T-helper 1 cell (primary cell): ENCODE data around the gene RSRC1.
"Not testable (repeated sequence)": the region's sequence is repeated elsewhere in the genome, so short reads cannot be mapped to it uniquely, and the experiment has no call there.

Experiments used
- DNase-seq, 5 donors: peaks; one replicate each; pipeline ENCODE4 v3.0.0-alpha.2; 2012 to 2020

Gene RSRC1

GRCh38 chr3:158479051-158479450 lies 369.2 kb downstream of the RSRC1 start:
- no peak for DNase-seq

- no peak for DNase-seq
Measured at GRCh38 chr3:158483701-158484235, 373.9 kb downstream of the RSRC1 start.

DNA sequence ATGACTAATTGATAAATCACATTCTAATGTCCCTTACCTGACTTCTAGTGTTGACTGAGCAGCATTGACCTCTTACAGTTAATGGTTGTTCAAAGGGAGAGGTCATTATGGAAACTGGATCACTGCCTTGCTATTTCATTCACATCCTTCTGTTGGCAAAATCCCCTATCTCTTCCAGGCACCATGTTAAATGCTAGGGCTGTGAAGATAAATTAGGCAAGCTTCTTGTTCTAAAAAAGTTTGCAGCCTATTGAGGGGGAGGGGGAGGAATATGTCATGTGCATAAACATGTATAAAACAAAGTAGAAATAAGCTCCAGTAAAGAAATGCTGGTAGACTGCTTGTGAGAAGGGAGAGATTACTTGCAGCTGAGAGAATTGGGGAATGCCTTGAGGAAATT lies 376.3 kb downstream of the RSRC1 start:
- no peak for DNase-seq

- no peak for DNase-seq
Measured at GRCh38 chr3:158488670-158489069, 378.8 kb downstream of the RSRC1 start.

DNA sequence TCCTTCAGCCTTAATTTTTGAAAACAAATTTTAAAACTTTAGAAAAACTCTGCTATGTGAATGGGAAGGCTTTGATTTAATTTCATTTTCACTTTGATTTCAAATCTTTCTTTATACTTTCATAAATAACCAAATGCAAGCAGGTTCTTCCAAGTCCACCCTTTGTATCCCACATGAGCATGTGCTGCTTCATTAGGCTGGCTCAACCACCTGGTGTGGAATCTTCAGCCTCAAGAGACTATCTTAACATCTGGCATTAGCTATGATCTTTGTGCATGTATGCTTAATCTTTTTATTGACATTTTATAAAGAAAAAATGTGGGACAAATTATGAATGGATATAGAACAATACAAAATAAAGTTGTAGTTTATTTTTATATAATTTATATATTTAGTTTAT lies 379.3 kb downstream of the RSRC1 start:
- no peak for DNase-seq

- DNase-seq, result no peak
Measured at GRCh38 chr3:158491968-158492367, 382.1 kb downstream of the RSRC1 start.

DNA sequence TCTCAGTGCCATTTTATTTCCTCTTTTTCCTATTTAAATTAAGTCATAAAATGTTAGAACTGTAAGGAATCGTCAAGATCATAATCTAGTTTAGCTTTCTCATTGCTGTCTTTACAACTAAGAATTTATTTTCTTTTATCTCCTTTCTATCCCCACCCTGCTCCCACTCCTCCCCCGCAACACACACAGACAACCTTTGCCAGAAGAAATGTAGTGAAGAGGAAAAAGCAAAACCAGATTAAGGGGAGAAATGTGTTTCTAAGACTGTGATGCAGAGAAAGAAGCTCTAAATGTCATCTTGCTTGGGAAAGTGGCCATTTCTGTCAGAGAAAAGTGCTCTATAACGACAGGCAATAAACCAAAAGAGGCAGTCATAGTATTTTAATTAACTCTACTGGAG lies 382.8 kb downstream of the RSRC1 start:
- no peak for DNase-seq

- DNase-seq, result no peak
Measured at GRCh38 chr3:158493931-158494330, 384.0 kb downstream of the RSRC1 start.

DNA sequence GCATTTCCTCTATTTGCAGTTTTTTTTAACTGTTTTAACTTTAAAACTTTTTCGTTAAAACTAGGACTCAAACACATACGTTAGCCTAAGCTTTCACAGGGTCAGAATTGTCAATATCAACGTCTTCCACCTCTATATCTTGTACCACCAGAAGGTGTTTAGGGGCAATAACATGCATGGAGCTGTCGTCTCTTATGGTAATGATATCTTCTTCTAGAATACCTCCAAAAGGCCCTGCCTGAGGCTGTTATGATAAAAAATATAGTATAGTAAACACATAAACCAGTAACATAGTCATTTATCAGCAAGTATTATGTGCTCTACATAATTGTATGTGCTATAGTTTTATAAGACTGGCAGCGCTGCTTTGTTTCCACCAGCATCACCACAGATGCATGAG lies 384.8 kb downstream of the RSRC1 start:
- DNase-seq, result no peak

DNA sequence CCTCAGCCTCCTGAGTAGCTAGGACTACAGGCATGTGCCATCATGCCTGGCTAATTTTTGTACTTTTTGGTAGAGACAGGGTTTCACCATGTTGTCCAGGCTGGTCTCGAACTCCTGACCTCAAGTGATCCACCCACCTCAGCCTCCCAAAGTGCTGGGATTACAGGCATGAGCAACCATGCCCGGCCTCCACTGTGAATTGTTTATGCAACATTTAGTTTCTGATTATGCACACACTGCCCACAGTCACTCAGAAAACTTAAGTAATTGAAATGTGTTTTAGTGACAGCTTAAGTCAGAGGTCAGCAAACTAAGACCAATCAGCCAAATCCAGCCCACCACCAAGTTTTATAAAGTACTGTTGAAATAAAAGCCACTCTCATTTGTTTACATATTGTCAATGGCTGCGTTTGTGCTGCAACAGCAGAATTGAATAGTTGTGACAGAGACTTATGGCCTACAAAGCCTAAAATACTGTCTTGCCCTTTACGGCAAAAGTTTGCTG lies 385.6 kb downstream of the RSRC1 start:
- not testable (repeated sequence) for DNase-seq

- DNase-seq, result no peak
Measured at GRCh38 chr3:158505117-158505516, 395.2 kb downstream of the RSRC1 start.

GRCh38 chr3:158506456-158506855 lies 396.6 kb downstream of the RSRC1 start:
- no peak for DNase-seq

DNA sequence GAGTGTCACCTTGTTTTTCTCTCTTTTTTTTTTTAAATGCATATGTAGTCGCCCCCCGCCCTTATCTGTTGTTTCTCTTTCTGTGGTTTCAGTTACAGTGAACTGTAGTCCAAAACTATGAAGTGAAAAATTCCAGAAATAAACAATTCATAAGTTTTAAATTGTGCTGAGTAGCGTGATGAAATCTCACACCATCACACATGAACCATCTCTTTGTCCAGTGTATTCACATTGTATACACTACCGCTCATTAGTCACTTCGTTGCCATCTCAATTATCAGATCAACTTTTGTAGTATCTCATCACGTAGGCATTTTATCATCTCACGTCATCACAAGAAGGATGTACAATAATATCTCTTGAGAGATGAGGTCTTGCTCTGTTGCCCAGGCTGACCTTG lies 398.6 kb downstream of the RSRC1 start:
- DNase-seq, result no peak

DNA sequence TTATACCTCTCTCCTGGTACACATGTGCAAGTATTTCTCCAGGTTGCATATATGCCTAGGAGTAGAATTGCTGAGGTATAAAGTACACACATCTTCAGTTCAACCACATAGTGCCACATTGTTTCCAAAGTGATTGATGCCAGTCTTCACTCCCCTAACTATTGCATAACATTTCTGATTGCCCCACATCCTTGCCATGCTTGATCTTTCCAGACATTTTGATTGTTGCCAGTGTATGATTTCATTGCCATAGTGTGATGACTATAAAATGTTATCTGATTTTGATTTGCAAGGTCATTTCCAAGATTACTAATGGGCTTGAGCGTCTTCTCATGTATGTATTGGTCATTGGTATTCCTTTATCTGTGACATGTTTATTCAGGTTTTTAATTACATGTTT lies 400.0 kb downstream of the RSRC1 start:
- no peak for DNase-seq

GRCh38 chr3:158516729-158517128 lies 406.8 kb downstream of the RSRC1 start:
- DNase-seq, result not testable (repeated sequence)

DNA sequence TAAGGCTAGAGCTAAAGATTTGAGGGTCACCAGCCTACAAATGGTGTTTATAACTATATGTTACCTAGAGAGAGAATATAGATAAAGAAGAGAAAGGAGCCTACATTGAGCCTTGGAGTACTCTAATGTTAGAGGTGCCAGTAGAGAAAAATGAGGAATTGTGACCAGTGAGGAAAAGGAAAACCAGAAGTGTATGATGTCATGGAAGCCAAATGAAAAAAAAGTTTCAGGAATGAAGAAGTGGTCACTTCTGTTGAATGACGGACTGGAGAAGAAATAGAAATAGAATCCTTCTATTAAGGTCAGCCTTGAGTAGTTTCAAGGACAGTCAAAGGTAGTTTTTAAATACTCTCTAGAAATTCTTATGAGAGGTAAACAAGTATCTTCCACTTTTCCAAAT lies 409.9 kb downstream of the RSRC1 start:
- no peak for DNase-seq

GRCh38 chr3:158520433-158520832 lies 410.5 kb downstream of the RSRC1 start:
- DNase-seq, result no peak

- DNase-seq, result no peak
Measured at GRCh38 chr3:158522221-158523136, 412.6 kb downstream of the RSRC1 start.

- DNase-seq, result no peak
Measured at GRCh38 chr3:158528076-158528674, 418.3 kb downstream of the RSRC1 start.

DNA sequence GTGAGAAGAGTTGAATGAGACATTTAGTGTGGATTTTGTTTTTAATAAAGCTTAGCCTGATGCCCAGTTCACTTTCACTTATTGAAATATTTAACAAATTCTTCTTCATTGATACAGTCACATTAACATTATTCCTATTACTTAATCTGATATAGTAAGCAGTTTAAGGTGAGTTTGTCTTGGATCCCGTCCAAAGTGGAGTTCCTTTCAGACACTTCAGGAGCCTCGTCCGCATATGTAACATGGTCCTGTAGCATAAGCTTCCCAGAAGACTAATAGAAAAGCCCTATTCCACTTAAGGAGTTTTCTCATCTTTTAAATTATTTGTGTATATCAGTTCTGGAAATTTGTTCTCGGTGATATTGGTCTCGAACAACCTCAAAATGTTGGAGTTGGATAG lies 421.4 kb downstream of the RSRC1 start:
- no peak for DNase-seq

DNA sequence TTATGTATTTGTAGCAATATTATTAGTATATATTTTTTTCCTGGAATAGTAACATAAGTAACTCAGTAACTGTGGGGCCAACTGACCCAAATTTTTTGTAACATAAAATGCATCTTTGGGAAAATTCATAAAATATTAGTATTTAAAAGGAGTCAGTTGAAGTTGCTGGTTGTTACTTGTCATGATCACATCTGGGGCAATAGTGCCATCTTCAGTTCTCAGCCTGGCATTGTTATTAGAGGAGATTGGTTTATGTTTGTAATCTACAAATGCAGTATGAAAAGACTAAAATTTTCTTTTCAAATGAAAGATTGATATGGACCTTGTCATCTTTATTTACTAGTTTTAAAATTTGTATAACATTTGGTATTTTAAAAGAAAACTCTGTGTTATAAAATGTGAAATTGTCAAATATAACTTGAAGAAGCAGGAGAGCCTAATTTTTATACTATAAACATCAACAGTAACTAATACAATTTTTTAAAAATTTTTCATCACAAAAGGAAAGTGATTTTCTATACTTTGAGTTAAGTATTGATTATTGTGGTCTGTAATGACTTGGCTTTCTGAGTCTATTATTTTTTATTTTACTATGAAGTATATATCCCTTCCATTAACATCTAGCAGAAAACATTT lies 422.3 kb downstream of the RSRC1 start:
- no peak for DNase-seq

DNA sequence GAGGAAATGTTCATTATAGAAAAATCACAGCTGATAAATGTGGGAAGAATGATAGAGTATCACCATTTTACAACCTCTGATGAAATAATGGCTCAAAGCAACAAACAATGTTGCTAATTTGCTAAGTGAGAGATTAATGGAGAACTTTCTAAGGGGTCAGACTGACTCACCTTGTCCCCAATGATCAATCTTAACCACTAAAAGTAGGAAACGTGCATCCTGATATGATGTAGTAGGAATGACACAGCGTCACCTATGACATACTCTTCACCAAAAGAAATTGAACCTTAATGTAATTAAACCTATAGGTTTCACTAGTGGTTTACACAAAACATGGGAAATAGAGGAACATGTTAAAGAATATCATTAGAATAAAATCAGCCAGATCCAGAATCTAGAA lies 426.0 kb downstream of the RSRC1 start:
- no peak for DNase-seq

DNA sequence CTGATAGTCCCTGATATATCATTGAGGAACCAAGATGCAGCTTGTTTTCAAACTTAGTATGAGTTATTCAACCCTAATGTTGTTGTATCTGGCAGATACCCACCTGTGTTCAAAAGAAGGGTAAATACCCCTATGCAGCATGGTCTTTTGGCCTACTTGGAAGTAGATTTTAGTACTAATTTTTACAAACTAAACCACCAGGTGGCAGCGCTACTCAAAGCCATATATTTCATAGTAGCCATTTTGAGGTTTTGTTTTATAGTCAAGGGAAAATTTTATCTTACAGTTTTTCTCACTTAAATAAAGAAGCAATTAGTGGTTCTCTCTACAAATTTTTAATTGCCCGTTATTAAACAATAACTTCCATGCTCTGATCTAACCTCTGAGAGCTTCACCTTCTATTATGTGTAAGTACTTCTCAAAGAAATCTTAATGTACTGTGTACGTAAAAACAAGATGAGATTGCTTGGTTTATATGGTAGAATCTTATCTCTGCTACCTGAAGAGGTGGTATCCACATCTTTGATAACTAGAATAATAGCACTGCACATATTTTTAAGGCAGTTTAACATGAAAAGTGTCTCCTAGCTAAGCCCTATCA lies 429.6 kb downstream of the RSRC1 start:
- peak in 3 of 5 donors; percentile 18 to 40 (median 27) for DNase-seq
